Measurements from ENCODE around the gene COL6A1. TPM values are rescaled to one million over a fixed set of nuclear protein-coding genes. Genes with fewer than 3 reads are reported as not detected.

COL6A1 gene
- total RNA-seq, 2 donors from 2014 or later: 39.8 to 131 TPM

GRCh38 chr21:45943630-45944540 is 37.7 kb upstream of the COL6A1 start:
- no peaks in the 10 kb centered on the region for H3K36me3 ChIP-seq
- TF ChIP-seq, protein P1, sequence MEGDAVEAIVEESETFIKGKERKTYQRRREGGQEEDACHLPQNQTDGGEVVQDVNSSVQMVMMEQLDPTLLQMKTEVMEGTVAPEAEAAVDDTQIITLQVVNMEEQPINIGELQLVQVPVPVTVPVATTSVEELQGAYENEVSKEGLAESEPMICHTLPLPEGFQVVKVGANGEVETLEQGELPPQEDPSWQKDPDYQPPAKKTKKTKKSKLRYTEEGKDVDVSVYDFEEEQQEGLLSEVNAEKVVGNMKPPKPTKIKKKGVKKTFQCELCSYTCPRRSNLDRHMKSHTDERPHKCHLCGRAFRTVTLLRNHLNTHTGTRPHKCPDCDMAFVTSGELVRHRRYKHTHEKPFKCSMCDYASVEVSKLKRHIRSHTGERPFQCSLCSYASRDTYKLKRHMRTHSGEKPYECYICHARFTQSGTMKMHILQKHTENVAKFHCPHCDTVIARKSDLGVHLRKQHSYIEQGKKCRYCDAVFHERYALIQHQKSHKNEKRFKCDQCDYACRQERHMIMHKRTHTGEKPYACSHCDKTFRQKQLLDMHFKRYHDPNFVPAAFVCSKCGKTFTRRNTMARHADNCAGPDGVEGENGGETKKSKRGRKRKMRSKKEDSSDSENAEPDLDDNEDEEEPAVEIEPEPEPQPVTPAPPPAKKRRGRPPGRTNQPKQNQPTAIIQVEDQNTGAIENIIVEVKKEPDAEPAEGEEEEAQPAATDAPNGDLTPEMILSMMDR (IDR thresholded peaks at IDR 0.05): no peak
- H3K9ac ChIP-seq (ENCODE audit: low read depth in 2 of 2, low read length in 2 of 2): no peak overlapping the region
- intact Hi-C loops (cut with DNase I): no loop called here
- no peaks in the 10 kb centered on the region for H3K27me3 ChIP-seq
- no peaks in the 10 kb centered on the region for H3K4me1 ChIP-seq
- H3K9me3 ChIP-seq: no peaks in the 10 kb centered on the region
- no peak overlapping the region for H3K4me3 ChIP-seq
- DNase-seq: no peak
- H3K27ac ChIP-seq: no peak overlapping the region

DNA sequence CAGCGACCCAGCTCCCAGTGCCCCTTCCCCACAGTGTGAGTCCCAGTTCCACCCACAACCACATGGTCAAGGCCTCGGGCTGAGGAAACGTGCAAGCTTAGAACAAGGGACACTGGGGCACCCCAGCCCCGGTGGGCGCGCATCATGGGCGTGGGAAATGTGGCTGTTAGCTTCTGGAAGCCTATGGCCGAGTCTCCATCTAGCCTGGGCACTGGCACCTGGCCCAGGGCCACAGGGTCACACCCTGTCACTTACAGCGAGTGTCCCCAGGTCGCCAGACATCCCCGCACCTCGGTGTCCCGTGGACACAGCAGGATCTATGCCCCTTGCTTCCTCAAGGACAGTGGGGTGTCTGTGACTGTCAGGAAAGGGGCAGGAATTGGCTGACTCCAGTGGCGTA is 37.0 kb upstream of the COL6A1 start:
- Histone ChIP-seq H3K9me3 (no peaks in the 10 kb centered on the region), H3K4me3 (no peak overlapping the region), H3K27me3 (no peaks in the 10 kb centered on the region), H3K9ac (ENCODE audit: low read depth in 2 of 2, low read length in 2 of 2) (no peak overlapping the region), H3K4me1 (no peaks in the 10 kb centered on the region), H3K27ac (no peak overlapping the region), H3K36me3 (no peaks in the 10 kb centered on the region)
- TF ChIP-seq, protein P1 (IDR thresholded peaks at IDR 0.05): no peak
- intact Hi-C loops (cut with DNase I): no loop called here
- DNase-seq: no peak

DNA sequence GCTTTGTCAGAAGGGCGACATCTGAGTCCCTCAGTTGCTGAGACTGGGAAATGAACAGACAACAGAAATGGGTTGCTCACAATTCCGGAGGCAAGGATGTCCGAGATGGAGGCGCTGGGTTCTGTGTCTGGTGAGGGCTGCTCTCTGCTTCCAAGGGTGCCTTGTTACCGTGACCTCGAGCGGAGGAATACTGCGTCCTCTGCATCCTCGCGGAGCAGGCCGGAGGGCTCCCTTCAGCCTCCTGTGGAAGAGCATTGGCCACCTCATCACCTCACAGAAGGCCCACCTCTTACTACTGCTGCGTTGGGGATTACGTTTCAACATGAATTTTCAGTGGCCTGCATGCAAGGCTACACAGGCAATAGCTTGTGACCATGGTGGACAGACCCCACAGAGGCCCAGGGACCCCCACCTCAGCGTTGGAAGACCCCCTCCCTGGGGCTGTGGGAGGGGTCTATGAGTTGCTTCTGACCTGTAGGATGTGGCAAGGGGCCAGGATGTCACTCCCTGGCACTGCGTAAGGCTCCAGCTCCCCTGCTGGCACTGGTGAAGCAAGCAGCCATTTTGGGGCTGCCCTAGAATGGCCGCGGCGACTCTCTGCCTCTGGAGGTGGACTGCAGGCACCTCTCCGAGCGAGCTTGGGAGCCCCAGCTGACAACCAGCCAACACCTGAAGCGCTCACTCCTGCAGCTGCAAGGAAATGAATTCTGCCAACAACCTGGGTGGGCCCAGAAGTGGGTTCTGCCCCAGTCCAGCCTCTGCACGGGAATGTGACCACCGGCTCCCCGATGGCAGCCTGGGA is 36.3 kb upstream of the COL6A1 start:
- Histone ChIP-seq H3K4me1 (no peaks in the 10 kb centered on the region), H3K4me3 (no peak overlapping the region), H3K9me3 (no peaks in the 10 kb centered on the region), H3K9ac (ENCODE audit: low read depth in 2 of 2, low read length in 2 of 2) (no peak overlapping the region), H3K27ac (no peak overlapping the region), H3K27me3 (no peaks in the 10 kb centered on the region), H3K36me3 (no peaks in the 10 kb centered on the region)
- intact Hi-C loops (cut with DNase I): no loop called here
- TF ChIP-seq, protein P1 (IDR thresholded peaks at IDR 0.05): no peak
- no peak for DNase-seq

GRCh38 chr21:45945868-45946210 is 35.7 kb upstream of the COL6A1 start:
- H3K27me3 ChIP-seq: no peaks in the 10 kb centered on the region
- H3K27ac ChIP-seq: no peak overlapping the region

DNA sequence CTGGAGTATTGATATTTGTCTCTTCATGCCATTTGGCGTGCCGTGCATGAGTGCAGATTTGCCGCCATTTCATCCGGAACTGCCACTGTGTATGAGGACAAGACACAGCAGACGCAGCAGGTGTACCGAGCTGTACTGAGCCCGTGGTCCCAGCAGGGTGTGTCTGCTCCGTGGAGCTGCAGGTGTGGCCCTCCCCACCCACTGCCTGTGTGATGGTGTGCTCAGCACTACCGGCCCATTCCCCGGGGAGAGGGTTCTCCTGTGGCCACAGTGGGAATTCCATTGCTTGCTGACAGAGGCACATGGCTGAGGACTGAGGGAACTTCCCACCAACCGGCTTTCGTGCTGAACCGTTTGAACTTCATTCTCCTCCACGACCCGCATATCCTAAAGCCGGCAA is 34.3 kb upstream of the COL6A1 start:
- no peak for DNase-seq
- H3K9me3 ChIP-seq: no peaks in the 10 kb centered on the region
- H3K36me3 ChIP-seq: no peaks in the 10 kb centered on the region
- TF ChIP-seq, protein P1 (IDR thresholded peaks at IDR 0.05): no peak
- no peaks in the 10 kb centered on the region for H3K27me3 ChIP-seq
- no peak overlapping the region for H3K9ac ChIP-seq (ENCODE audit: low read depth in 2 of 2, low read length in 2 of 2)
- no peak overlapping the region for H3K4me3 ChIP-seq
- intact Hi-C loops (cut with DNase I): no loop called here
- H3K27ac ChIP-seq: no peak overlapping the region
- no peaks in the 10 kb centered on the region for H3K4me1 ChIP-seq

More at GRCh38 chr21:45945868-45946210, 35.7 kb upstream of the COL6A1 start:
- Histone ChIP-seq H3K9ac (ENCODE audit: low read depth in 2 of 2, low read length in 2 of 2) (no peak overlapping the region), H3K4me3 (no peak overlapping the region), H3K4me1 (no peaks in the 10 kb centered on the region), H3K9me3 (no peaks in the 10 kb centered on the region), H3K36me3 (no peaks in the 10 kb centered on the region)
- intact Hi-C loops (cut with DNase I): no loop called here
- TF ChIP-seq, protein P1 (IDR thresholded peaks at IDR 0.05): no peak
- no peak for DNase-seq

All from colonic mucosa (tissue), 4 donors.